ENCODE measurements around the gene RB1.

The RB1 gene

GRCh38 chr13:48511621-48512230 is 208.2 kb downstream of the RB1 start:
- TF ChIP-seq CTCF (IDR thresholded peaks at IDR 0.05; ENCODE audit: extremely low read depth, missing control alignments), result no peak

GRCh38 chr13:48514793-48515192 is 211.2 kb downstream of the RB1 start:
- TF ChIP-seq CTCF (IDR thresholded peaks at IDR 0.05; ENCODE audit: extremely low read depth, missing control alignments), result no peak

More at GRCh38 chr13:48511621-48512230, 208.2 kb downstream of the RB1 start:
- no peak for DNase-seq (ENCODE audit: low spot score)

GRCh38 chr13:48515732-48516131 is 212.2 kb downstream of the RB1 start:
- no peak for DNase-seq (ENCODE audit: low spot score)
- no peak for TF ChIP-seq CTCF (IDR thresholded peaks at IDR 0.05; ENCODE audit: extremely low read depth, missing control alignments)

More at GRCh38 chr13:48514793-48515192, 211.2 kb downstream of the RB1 start:
- DNase-seq (ENCODE audit: low spot score), result no peak

GRCh38 chr13:48518083-48518482 is 214.5 kb downstream of the RB1 start:
- DNase-seq (ENCODE audit: low spot score), result no peak
- no peak for TF ChIP-seq CTCF (IDR thresholded peaks at IDR 0.05; ENCODE audit: extremely low read depth, missing control alignments)

GRCh38 chr13:48526286-48526685 is 222.7 kb downstream of the RB1 start:
- TF ChIP-seq CTCF (IDR thresholded peaks at IDR 0.05; ENCODE audit: extremely low read depth, missing control alignments), result no peak
- DNase-seq (ENCODE audit: low spot score), result no peak

GRCh38 chr13:48527955-48528354 is 224.4 kb downstream of the RB1 start:
- DNase-seq (ENCODE audit: low spot score), result no peak
- TF ChIP-seq CTCF (IDR thresholded peaks at IDR 0.05; ENCODE audit: extremely low read depth, missing control alignments), result no peak

- no peak for TF ChIP-seq CTCF (IDR thresholded peaks at IDR 0.05; ENCODE audit: extremely low read depth, missing control alignments)
- DNase-seq (ENCODE audit: low spot score), result no peak
These were observed 225.2 kb downstream of the RB1 start for GRCh38 chr13:48528720-48529119.
